Neural progenitor cell (in vitro differentiated cells): ENCODE data around the gene C1QB.

Source experiments
- CTCF ChIP-seq: fragments of 200-600 bp; sonication (generic); IDR thresholded peaks from 2 replicates; pipeline ENCODE4 v1.5.1; 2017; ENCODE audit warnings: antibody characterized with exemption, mild to moderate bottlenecking
- EZH2 ChIP-seq: fragments of 200-600 bp; sonication (generic); IDR thresholded peaks from 2 replicates; pipeline ENCODE4 v1.6.1; 2017; ENCODE audit warnings: antibody characterized with exemption, mild to moderate bottlenecking, moderate library complexity
- EZH2phosphoT487 ChIP-seq: fragments of 200-600 bp; sonication (generic); IDR thresholded peaks from 2 replicates; pipeline ENCODE4 v1.6.1; 2017; ENCODE audit warnings: antibody characterized with exemption

DNA sequence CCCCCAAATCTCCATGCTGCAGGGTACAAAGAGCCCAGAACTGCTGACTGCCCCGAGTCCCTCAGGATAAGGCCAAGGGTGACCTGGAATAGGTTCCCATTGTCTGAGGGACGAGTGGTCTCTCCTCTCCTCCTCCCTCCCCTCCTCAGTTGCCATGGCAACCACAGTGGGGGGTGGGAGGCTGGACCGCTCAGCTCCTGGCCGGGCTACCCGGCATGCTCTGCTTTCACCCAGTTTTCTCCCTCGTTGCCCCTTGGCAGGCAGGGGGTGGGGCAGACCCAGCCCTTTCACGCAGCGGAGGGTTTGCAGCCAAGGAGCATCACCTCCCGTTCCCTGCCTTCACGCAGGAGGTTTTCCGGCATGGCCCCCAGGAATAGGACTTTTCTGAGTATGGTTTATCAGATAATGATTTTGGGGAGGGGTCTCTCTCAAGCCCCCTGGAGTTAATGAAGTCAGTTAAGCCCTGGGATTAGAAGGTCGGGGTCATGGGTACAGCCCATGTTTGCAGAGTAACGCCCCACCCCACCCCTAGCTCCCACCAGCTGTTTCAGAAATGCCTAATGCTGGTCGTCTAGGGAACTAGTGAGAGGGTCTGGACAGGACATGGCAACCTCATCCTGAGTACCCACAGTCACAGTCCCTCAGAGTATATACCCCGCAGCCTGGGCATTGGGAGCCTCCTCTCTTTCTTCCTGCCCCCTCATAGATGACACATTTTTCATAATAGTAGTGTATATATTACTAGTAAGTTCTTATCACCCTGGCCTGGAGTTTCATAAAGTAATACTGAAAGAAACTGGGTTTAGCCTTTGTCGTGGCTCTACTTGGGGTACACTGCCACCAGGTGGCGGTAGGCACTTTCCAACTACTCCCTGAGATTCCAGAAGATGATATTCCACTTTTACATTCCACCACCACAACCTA is 20.7 kb downstream of the C1QB start:
- TF ChIP-seq EZH2 (no peak), CTCF (peak; percentile 95), EZH2phosphoT487 (no peak)
